HG03060 (cell line): ENCODE measurements around the gene ATN1.
"Not testable (repeated sequence)": the region's sequence is repeated elsewhere in the genome, so short reads cannot be mapped to it uniquely, and the experiment has no call there.

ENCODE experiments used
- ATAC-seq: cut with Tn5 transposase; IDR thresholded peaks from one replicate; pipeline ENCODE4 v1.9.1; 2021; ENCODE audit warnings: low read depth, moderate number of reproducible peaks; ENCODE audit not compliant: unreplicated experiment

Gene ATN1

GRCh38 chr12:6904280-6905276 lies 23.2 kb upstream of the ATN1 start, which contains the start of gene LRRC23:
Gene LRRC23 (plus strand): TSS chr12:6904822. CDS start chr12:6905634, 812 bp downstream.
- ATAC-seq, result peak; percentile 79

- ATAC-seq, result no peak
These were observed 22.2 kb upstream of the ATN1 start for GRCh38 chr12:6905414-6906040.

GRCh38 chr12:6908141-6908540 lies 19.6 kb upstream of the ATN1 start:
- not testable (repeated sequence) for ATAC-seq

- no peak for ATAC-seq
These were observed 18.2 kb upstream of the ATN1 start for GRCh38 chr12:6909421-6910145.

GRCh38 chr12:6912164-6912935 lies 15.4 kb upstream of the ATN1 start:
- ATAC-seq, result no peak

- no peak for ATAC-seq
These were observed 13.4 kb upstream of the ATN1 start, which contains the start of gene ENO2 for GRCh38 chr12:6914246-6914946. Gene ENO2 (plus strand): TSS chr12:6914580. CDS start chr12:6915833, 1,253 bp downstream.

GRCh38 chr12:6914947-6915788 lies 12.6 kb upstream of the ATN1 start:
- ATAC-seq, result no peak

GRCh38 chr12:6915789-6916285 lies 11.9 kb upstream of the ATN1 start:
- no peak for ATAC-seq

- no peak for ATAC-seq
These were observed 11.1 kb upstream of the ATN1 start for GRCh38 chr12:6916426-6917200.

- ATAC-seq, result no peak
These were observed 10.1 kb upstream of the ATN1 start for GRCh38 chr12:6917491-6918231.

GRCh38 chr12:6919588-6919987 lies 8.2 kb upstream of the ATN1 start:
- no peak for ATAC-seq

GRCh38 chr12:6921539-6921938 lies 6.2 kb upstream of the ATN1 start:
- ATAC-seq, result no peak

- ATAC-seq, result no peak
These were observed 5.5 kb upstream of the ATN1 start for GRCh38 chr12:6921996-6922946.

- no peak for ATAC-seq
These were observed 4.6 kb upstream of the ATN1 start for GRCh38 chr12:6923003-6923732.

GRCh38 chr12:6923851-6924250 lies 3.9 kb upstream of the ATN1 start:
- ATAC-seq, result no peak
